ENCODE data around the gene SMAGP.
"Not testable (repeated sequence)": the region's sequence is repeated elsewhere in the genome, so short reads cannot be mapped to it uniquely, and the experiment has no call there.

The SMAGP gene

GRCh38 chr12:51225234-51225633 lies 45.0 kb downstream of the SMAGP start:
- DNase-seq (ENCODE audit: low read depth in 2 of 2): no peak

- DNase-seq (ENCODE audit: low read depth in 2 of 2): no peak
These were observed 45.6 kb downstream of the SMAGP start for GRCh38 chr12:51224625-51225024.

- DNase-seq (ENCODE audit: low read depth in 2 of 2): no peak
These were observed 47.8 kb downstream of the SMAGP start for GRCh38 chr12:51222461-51222860.

GRCh38 chr12:51219857-51220256 lies 50.4 kb downstream of the SMAGP start:
- DNase-seq (ENCODE audit: low read depth in 2 of 2): not testable (repeated sequence)

- no peak for DNase-seq (ENCODE audit: low read depth in 2 of 2)
These were observed 50.9 kb downstream of the SMAGP start for GRCh38 chr12:51219322-51219721.

GRCh38 chr12:51218607-51219161 lies 51.5 kb downstream of the SMAGP start:
- DNase-seq (ENCODE audit: low read depth in 2 of 2): no peak

GRCh38 chr12:51217968-51218606 lies 52.1 kb downstream of the SMAGP start, which contains the start of gene POU6F1:
Gene POU6F1 (minus strand): TSS chr12:51218062. CDS start chr12:51206836, 11,226 bp downstream.
- DNase-seq (ENCODE audit: low read depth in 2 of 2): peak; percentile 46 to 51

GRCh38 chr12:51217133-51217967 lies 52.9 kb downstream of the SMAGP start:
- DNase-seq (ENCODE audit: low read depth in 2 of 2): peak in 1 of 2 donors; percentile 21

GRCh38 chr12:51216642-51217041 lies 53.6 kb downstream of the SMAGP start:
- DNase-seq (ENCODE audit: low read depth in 2 of 2): no peak

- DNase-seq (ENCODE audit: low read depth in 2 of 2): no peak
These were observed 55.3 kb downstream of the SMAGP start for GRCh38 chr12:51214895-51215294.

GRCh38 chr12:51210690-51211395 lies 59.4 kb downstream of the SMAGP start:
- no peak for DNase-seq (ENCODE audit: low read depth in 2 of 2)

- no peak for DNase-seq (ENCODE audit: low read depth in 2 of 2)
These were observed 61.0 kb downstream of the SMAGP start for GRCh38 chr12:51209259-51209658.

GRCh38 chr12:51208016-51208660 lies 62.1 kb downstream of the SMAGP start:
- DNase-seq (ENCODE audit: low read depth in 2 of 2): no peak

- DNase-seq (ENCODE audit: low read depth in 2 of 2): no peak
These were observed 64.9 kb downstream of the SMAGP start for GRCh38 chr12:51205350-51205749.

GRCh38 chr12:51202718-51203117 lies 67.5 kb downstream of the SMAGP start:
- DNase-seq (ENCODE audit: low read depth in 2 of 2): no peak

- no peak for DNase-seq (ENCODE audit: low read depth in 2 of 2)
These were observed 69.4 kb downstream of the SMAGP start for GRCh38 chr12:51200806-51201205.

- no peak for DNase-seq (ENCODE audit: low read depth in 2 of 2)
These were observed 70.1 kb downstream of the SMAGP start for GRCh38 chr12:51200156-51200555.

- DNase-seq (ENCODE audit: low read depth in 2 of 2): no peak
These were observed 70.8 kb downstream of the SMAGP start for GRCh38 chr12:51199366-51199945.

GRCh38 chr12:51198568-51199365 lies 71.4 kb downstream of the SMAGP start:
- DNase-seq (ENCODE audit: low read depth in 2 of 2): no peak

Measured in stimulated activated CD8-positive, alpha-beta memory T cell treated with anti-CD3 and anti-CD28 coated beads, Interleukin-15, amount 100 ng/mL, for 48 hours (primary cell).